HK-2 (cell line): ENCODE measurements around the gene USP6NL.
"Not testable (repeated sequence)": the region's sequence is repeated elsewhere in the genome, so short reads cannot be mapped to it uniquely, and the experiment has no call there.

Experiments used
- DNase-seq: peaks from one replicate; pipeline ENCODE4 v3.0.0-alpha.2; 2018; ENCODE audit not compliant: unreplicated experiment

The USP6NL gene

DNA sequence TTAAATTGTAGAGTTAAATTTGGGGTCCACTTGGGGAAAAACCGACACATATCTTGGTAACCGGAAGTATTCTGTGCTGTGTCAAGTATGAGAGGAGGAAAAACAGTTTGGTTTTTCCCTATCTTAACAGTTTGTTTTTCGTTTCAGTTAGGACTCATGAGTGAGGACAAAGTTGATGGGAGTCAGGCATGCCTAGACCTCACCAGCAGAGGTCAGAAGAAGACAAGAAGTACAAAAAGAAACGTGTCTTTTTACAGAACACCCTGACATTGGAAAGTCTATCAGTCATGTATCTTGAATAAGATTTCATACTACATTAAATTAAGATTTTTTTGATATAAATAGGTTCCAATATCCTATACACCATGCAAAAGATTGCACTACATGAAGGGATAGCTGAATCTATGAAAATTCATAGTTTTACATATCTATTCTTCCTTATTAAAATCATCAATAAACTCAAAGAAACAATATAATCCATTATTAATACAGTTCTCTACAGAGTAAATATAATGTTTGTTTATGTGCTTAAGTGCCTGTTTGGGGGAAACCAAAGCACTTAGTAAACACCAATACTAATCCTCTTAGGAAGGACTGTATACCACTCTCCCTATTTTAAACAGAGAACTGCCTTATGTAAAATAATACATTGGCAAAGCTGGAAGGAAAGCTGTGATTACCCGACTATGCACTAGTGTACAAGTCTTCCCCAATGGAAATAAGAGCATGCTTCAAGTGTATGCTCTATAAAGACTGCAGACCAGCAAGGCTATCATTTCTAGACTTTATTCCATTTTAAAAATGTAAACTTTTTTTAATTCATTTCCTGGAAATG is 95.6 kb downstream of the USP6NL start:
- DNase-seq = peak; percentile 7

DNA sequence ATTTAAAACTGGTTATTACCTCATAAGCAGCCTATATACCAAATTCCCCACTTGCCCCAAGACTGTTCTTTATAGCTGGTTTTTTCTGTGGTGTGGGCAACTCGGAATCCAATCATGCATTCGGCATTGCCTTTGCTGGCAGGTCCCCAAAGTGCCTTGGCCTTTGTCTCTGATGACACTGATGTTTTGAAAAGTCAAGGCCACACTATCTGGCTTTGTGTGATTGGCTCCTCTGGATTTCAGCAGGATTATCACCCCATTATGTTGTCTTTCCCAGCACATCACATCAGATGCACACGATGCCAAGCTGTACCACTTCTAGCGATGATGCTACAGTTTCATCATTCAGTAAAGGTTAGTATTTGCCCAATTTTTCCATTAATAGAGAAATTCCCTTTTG is 97.7 kb downstream of the USP6NL start:
- no peak for DNase-seq

DNA sequence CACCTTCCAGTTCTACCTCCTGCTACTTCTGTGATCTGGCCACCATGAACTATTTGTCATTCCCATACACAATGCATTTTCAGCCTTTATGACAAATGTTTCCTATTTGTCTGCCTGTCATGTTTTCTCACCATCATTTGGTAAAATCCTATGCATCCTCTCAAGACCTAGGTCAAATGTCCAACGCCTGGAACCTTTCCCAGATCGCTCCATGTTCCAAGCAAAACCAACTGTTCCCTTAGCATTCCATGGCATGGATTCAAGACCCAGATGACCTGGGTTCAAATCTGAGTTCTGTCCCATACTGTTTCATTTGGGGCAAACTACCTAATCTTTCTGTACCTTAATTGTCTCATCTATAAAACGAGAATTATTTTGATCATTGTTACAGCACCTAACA is 98.9 kb downstream of the USP6NL start:
- DNase-seq = no peak

DNA sequence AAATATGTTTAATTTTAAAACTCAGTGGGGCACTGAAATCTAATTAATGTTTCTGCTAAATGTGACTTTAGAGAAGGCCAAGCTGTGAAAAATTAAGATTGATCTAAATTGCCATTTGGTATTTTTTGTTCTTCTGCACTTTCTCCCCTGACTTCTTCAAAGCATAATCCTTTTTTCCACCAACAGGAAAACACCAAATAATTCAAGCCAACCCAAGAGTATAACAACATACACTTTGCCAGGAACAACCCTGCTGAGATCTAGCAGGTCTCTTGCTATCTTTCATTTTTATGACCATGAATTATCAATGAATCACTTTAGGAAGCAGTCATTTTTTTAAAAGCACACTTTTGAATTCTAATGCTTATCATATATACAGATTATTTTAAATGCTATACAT is 100.1 kb downstream of the USP6NL start:
- DNase-seq = no peak

DNA sequence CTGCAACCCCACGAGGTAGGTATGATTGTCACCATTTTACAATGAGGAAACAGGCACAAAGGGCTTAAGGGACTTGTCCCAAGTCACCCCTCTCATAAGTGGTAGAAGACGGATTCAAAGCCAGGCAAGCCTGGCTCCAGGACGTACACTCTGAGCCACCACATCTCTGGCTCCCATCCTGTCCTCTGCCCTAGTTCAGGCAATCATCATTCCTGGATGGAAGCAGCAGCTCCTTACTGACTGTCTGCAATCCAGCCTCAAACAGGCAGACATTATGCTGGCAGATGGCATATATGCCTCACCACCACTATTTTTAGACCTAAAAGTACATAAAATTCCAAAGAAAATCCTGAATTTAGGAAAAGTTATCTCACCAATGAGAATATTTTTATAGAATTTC is 100.7 kb downstream of the USP6NL start:
- DNase-seq = no peak

DNA sequence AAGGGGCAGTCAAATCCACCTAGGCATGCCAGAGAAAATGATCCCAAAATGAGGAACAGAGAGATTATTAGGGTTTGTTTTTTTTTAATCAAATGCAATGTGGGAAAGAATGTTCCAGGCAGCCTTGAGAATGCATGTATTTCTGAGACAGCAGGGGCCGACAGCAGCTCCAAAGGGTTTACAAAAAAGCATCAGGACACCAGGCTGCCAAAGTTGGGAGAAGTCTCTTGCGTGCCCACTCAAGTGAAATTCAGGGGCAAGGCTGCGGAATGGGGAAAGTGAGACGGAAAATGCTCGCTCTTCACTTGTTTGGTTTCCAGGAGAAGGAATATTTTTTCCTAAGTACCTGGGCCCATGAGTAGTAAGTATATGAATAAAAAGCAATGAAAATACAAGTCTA is 101.2 kb downstream of the USP6NL start:
- no peak for DNase-seq

DNA sequence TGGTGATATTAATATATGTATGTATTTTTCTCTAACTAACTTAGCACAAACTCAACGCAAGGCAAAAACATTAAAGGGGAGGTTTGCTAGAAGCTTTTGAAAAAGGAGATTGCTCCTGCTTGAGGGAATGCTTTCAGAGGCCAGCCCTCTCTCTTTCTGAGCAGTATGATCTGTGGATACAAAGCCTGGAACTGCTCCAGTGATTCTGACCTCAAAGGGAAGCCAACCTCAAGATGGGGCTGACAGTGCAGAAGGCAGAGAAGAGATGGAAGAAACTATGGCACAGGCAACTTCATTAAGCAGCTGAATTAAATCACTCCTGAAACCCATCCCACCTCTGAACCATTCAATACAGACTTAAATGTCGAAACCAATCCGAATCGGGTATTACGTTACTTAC is 102.4 kb downstream of the USP6NL start:
- DNase-seq = no peak

DNA sequence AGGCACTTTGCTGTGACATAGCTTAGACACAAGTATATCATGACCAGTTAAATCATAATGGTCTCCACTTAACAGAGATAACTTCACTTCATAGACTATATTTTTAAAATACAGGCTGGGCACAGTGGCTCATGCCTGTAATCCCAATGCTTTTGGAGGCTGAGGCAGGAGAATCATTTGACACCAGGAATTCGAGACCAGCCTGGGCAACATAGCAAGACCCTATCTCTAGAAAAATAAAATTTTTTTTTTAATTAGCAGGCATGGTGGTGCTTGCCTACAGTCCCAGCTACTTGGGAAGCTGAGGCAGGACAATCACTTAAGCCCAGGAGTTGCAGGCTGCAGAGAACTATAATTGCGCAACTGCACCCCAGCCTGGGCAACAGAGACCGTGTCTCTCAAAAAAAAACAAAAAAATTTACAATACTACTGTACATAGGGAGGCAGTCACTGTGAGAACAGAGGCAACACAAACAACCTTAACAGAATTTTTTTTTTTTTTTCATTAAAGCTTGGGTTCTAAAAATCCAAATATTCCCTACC is 105.1 kb downstream of the USP6NL start:
- no peak for DNase-seq

DNA sequence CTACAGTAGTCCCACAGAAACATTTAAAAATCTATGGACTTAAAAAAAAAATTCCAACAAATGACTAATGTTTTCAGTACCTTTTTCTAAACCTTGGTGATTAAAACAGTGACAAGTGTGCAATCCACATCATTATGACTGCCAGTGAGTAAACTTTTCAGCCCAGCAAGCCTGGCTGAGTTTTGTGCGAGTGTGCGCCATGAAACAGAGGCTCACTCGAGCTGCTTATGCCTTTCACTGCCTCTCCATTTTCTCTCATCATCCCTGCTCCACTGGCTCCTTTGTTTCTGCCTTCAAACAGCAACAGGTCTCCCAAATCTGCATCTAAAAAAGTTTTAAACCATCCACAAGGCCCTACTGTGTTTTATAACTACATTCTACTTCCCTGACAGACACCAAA is 105.8 kb downstream of the USP6NL start:
- DNase-seq = no peak

DNA sequence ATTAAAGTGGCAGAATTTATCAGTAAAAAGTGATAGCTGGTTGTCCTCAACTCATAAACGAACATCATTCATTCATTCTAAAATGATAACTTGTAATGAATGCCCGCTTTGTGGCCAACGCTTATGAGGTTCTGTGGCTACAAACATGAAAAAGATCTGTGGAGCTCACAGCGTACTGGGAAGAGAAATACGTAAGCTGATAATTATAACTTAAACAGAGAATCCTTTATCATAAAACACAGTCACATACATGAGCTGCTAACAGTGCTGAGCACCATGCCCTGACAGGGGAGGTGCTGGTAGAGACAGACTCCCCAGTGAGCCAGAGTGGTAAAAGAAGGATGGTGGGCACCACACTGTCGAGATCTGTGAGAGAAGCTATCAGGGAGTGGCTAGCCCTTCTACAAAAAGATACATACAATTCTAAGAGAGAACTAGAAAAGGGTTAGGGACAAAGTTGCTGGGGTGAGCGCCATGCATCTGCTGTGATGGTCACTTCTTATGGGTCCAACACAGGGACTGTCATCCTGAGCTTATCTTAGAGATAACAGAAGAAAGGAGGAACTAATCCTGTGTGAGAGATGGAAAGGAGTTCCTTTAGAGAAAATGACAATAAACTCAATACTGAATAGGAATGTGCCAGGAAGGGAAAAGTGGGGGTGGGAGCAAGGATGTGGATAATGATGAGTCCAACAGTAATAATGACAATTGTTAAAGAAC is 106.7 kb downstream of the USP6NL start:
- DNase-seq = no peak

DNA sequence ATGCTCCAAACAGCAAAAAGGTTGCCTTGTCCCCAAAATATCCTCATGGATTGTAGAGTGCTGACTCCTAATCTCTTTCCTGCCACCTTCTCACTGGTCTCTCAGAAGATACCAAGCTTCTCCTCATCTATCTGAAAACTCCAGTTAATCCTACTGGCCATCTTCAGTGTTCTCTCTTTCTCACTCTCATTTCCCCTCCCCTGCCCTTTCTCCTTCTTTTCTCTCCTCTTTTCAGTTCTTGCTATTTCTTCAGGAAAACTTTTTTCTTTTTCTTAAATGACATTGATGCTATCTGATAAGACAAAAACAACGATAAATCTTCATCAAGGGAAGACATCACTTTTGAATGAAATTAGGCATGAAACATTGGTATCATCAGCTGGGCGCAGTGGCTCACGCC is 109.8 kb downstream of the USP6NL start:
- DNase-seq = no peak

DNA sequence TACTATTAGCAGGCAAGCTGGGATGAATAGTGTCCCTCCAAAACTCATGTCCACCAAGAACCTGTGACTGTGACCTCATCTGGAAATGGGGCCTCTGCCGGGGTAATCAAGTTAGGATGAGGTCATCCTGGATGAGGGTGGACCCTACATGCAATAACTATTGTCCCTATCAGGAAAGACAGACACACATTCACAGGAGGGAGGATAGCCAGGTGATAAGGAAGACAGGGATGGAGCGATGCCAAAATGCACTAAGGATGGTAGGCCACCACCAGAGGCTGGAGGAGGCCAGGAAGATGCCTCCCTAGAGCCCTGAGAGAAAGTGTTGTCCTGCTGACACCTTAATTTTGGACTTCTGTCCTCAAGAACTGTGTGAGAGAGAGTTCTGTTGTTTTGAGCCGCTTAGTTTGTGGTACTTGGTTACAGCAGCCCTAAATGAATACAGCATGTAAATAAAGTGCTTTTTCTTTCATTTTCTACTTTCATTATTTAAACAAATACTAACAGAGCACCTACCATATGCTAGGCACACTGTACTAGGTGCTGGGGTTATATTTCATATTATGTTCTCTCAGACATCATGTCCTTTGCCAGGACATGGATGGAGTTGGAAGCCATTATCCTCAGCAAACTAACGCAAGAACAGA is 111.9 kb downstream of the USP6NL start:
- DNase-seq = no peak

DNA sequence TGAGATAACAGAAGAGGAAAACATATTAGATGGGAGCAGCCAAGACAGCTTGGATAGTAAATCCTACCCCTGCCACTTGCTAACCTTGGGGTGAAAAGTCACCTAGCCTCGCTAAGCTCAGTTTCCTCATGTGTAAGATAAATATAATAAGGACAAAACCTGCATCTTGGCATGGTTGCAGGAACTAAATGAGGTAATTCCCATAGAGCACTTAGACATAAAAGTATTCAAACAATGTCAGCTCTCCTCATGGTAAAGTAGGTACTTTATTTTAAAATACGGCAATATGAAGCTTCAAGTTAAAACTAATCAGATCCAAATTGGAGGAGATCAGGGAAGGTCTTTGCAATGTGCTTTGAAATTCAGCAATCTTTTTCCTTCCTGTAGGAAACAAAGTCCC is 113.1 kb downstream of the USP6NL start:
- no peak for DNase-seq

DNA sequence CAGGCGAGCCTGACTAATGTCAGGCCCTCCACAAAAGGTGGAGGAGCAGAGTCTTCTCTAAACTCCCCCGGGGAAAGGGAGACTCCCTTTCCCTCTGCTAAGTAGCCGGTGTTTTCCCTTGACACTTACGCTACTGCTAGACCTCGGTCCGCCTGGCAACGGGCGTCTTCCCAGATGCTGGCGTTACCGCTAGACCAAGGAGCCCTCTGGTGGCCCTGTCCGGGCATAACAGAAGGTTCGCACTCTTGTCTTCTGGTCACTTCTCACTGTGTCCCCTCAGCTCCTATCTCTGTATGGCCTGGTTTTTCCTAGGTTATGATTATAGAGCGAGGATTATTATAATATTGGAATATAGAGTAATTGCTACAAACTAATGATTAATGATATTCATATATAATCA is 116.5 kb downstream of the USP6NL start:
- DNase-seq = not testable (repeated sequence)

DNA sequence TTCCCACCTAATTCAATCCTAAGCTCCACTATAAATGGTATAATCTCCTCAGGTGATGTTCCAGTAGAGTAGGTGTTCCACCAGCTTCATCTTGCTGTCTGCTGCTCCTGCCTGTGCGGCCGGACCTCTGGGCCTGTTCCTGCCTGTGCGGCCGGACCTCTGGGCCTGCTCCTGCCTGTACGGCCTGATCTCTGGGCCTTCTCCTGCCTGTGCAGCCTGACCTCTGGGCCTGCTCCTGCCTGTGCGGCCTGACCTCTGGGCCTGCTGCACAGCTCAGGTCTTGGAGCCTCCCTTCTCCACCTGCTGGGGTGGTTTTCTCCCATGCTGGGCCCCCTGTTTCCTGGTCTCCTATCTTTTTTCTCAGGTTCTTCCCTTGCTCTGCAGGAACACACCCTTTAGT is 117.8 kb downstream of the USP6NL start:
- no peak for DNase-seq

DNA sequence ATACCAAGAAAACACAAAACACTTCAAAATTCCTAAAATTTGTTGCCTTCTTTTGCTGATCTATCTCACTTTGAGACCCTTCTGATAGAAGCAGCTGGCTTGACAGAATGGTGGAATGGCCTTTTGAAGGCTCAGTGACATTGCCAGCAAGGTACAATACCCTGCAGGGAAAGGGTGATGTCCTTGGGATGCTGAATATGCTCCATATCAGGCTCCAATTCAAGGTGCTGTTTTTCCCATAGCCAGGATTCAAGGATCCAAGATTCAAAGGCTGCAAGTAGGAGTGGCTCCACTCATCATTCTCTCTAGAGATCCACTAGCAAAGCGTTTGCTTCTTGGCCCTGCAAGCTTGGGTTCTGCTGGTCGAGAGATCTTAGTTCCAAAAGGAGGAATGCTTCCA is 120.4 kb downstream of the USP6NL start:
- DNase-seq = no peak

DNA sequence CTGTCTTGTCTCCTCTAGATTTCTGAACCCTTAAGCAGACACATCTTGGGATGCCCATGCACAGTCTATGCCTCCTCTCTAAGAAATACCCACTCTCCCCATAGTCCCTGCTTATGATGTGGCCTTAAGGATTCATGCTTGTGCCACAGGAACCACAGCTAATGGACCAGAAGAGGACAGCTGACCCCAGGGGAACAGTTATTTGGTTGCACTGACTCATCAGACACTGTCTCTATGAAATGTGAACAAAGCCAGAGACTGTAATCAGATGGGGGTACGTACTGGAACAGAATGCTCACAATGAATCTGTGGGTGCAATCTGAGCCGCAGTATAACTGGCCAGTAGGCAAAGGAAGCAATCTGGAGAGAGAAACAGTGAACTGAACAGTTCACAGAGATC is 121.9 kb downstream of the USP6NL start:
- DNase-seq = peak; percentile 6

DNA sequence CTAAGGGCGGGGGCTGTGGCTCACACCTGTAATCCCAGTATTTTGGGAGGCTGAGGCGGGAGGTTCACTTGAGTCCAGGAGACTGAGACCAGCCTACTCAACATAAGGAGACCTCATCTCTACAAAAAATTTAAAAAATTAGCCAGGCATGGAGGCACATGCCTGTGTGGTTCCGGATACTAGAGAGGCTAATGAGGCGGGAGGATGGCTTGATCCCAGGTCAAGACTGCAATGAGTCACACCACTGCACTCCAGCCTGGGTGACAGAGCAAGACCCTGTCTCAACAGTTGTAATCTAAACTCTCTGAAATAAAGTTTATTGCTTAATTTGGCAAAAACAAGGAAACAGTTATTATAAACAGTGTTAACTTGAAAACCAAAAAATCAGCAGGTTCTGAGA is 123.3 kb downstream of the USP6NL start:
- peak; percentile 26 for DNase-seq

DNA sequence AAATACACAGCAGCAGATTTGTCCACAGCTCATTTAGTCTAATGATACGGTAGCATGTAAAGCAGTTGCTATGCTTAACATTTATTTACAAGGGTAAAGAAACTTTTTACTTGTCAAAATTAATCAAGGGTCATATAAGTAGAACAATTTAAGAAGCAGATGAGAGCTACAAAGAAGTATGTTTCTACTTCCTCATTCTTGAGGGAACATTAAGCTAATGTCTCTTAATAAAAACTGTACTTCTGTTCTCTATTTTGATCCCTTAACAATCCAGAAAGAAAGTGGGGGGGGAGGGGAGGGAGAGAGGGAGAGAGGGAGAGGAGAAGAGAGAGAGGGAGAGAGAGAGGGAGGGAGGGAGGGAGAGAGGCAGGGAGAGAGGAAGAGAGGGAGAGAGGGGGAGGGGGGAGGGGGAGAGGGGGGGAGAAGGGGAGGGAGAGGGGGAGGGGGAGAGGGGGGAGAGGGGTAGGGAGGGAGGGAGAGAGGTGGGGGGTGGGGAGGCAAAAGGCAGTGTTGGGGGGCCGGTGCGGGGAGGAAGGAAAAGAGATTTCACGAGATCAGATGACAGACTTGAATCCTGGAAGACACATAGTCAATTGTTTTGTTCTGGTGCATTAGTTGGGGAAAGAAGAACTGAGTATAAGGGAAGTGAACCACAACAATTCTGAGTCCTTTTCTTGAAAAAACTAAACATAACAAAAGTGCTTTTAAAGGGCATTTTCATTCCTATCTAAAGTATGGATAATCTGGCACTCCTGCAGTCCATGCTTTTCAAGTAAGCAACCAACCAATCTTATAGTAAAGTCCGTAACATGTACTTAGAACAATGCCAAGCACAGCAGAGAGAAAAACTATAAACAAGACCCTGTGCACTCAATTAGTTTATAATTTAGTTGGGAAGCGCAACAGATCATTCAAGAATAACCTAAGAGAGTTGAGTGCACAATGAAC is 128.0 kb downstream of the USP6NL start:
- DNase-seq = no peak

DNA sequence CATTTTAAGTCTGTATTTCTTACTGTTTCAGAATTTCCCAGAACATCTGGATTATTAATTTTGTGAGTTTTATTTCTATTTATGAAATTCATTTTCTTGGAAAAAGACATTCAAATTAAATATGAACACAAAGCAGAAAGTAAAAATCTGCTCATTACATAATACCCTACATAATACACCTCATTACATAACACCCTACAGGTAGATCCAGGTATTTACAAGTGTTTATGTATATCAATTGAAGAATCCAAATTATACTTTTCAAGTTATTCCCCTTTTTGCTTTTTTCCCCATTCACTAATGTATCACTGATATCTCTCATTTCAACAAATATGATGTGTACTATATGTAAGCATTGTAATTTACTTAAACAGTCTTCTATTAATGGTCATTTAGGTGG is 129.1 kb downstream of the USP6NL start:
- no peak for DNase-seq

DNA sequence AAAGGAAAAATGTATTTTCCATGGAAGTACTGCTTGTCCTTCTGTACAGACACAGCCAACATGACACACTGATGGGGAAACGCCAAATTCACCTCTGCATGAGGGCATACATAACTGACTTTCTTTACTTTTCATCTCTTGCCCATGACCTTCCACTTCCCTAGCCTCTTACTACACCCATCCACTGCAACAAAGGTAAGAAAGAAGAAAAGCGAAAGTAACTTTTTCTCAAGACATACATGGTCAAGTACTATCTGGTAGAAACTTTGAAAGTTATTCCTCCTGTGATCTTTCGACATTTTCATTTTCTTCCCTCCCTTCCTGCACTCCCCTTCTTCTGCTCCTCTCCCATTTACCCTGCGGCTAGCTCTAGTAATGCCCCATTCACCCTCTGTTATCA is 130.8 kb downstream of the USP6NL start:
- DNase-seq = no peak

DNA sequence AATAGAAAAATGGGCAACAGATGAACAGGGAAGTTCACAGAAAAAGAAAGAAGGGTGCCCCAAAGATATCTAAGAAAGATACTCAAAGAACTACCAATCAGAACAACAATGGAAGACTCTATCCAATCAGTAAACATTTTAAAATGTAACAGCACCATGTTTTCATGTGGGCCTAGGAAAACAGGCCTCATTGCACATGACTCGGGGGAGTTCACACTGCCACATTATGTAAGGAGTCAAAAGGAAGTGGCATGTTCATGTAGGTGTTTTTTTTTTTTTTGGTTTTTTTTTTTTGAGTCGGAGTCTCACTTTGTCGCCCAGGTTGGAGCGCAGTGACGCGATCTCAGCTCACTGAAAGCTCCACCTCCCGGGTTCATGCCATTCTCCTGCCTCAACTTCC is 132.2 kb downstream of the USP6NL start:
- DNase-seq = no peak
